T follicular helper cell (primary cell): ENCODE measurements around the gene AMBRA1.

ENCODE experiments used
- DNase-seq: peaks from one replicate; pipeline ENCODE4 v3.0.0-alpha.2; 2020; ENCODE audit warnings: low read depth

The AMBRA1 gene

GRCh38 chr11:46475051-46475925 is 118.5 kb downstream of the AMBRA1 start:
- no peak for DNase-seq

GRCh38 chr11:46472662-46472994 is 121.2 kb downstream of the AMBRA1 start:
- no peak for DNase-seq

- DNase-seq: no peak
Measured at GRCh38 chr11:46471943-46472661, 121.7 kb downstream of the AMBRA1 start.

GRCh38 chr11:46469926-46470325 is 123.9 kb downstream of the AMBRA1 start:
- no peak for DNase-seq

GRCh38 chr11:46465683-46466082 is 128.1 kb downstream of the AMBRA1 start:
- DNase-seq: no peak

GRCh38 chr11:46463701-46464421 is 130.0 kb downstream of the AMBRA1 start:
- DNase-seq: no peak

- no peak for DNase-seq
Measured at GRCh38 chr11:46461461-46461927, 132.3 kb downstream of the AMBRA1 start.

- DNase-seq: no peak
Measured at GRCh38 chr11:46458491-46458890, 135.3 kb downstream of the AMBRA1 start.

- DNase-seq: no peak
Measured at GRCh38 chr11:46457659-46458424, 136.0 kb downstream of the AMBRA1 start.

- no peak for DNase-seq
Measured at GRCh38 chr11:46457021-46457420, 136.8 kb downstream of the AMBRA1 start.

GRCh38 chr11:46456269-46457001 is 137.4 kb downstream of the AMBRA1 start:
- no peak for DNase-seq

GRCh38 chr11:46455834-46456233 is 138.0 kb downstream of the AMBRA1 start:
- DNase-seq: no peak

GRCh38 chr11:46452918-46453517 is 140.8 kb downstream of the AMBRA1 start:
- no peak for DNase-seq

GRCh38 chr11:46451759-46452158 is 142.1 kb downstream of the AMBRA1 start:
- DNase-seq: no peak

GRCh38 chr11:46450846-46451477 is 142.9 kb downstream of the AMBRA1 start:
- no peak for DNase-seq

- no peak for DNase-seq
Measured at GRCh38 chr11:46447544-46447943, 146.3 kb downstream of the AMBRA1 start.

- no peak for DNase-seq
Measured at GRCh38 chr11:46445920-46446771, 147.7 kb downstream of the AMBRA1 start.

GRCh38 chr11:46445192-46445919 is 148.5 kb downstream of the AMBRA1 start:
- DNase-seq: no peak
